Erythroblast (primary cell): ENCODE results near the gene PDE6C.

ENCODE experiments used
- GATA1 ChIP-seq: IDR thresholded peaks from 2 replicates; pipeline ENCODE4 v1.6.1; 2011; ENCODE audit warnings: low read depth, mild to moderate bottlenecking, control low read depth, low read length, moderate library complexity
- POLR2A ChIP-seq: IDR thresholded peaks from 2 replicates; pipeline ENCODE4 v1.6.1; 2011; ENCODE audit warnings: mild to moderate bottlenecking, low read length

DNA sequence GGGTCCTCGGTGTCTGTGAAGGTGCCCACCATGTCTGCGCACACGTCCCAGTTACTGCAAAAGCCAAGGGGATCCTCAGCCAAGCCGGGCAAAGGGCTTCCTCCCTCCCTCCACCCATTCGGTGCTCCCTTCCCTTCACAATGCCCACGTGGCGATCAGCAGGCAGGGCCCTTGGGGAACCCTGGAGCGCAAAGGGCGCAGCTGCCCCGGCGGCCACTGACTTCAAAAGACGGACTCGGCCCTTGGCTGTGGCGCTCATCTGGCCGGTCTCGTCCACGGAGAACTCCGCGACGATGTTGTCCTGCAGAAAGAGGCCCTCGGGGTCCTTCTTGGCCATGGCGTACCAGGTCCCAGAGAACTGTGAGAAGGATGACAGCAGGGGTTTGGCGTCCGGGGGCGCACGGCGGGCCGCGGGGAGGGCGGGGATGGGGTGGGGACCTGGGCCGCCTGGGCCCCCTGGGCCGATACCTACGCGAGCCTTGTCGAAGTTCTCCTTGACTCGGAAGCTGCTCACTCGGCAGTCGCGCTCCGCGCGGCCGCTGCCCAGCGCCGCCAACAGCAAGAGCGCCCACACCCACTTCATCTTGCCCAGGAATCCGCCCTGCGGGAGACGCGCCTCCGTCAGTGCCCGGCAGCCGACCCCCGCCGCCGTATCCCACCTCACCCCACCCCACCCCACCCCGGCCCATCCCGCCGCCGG, 11.7 kb upstream of the PDE6C start:
- TF ChIP-seq POLR2A, result no peak
- no peak for TF ChIP-seq GATA1
